OCI-LY3 (cell line): ENCODE data around the gene NMBR.

Experiments
- CTCF ChIP-seq: fragments of 200-600, 300-600 bp; sonication (generic); IDR thresholded peaks from 2 replicates; pipeline ENCODE4 v1.5.1; 2014; ENCODE audit warnings: antibody characterized with exemption, low read length, low read depth
- EZH2phosphoT487 ChIP-seq: fragments of 200-600 bp; shearing (Covaris generic); IDR thresholded peaks from 2 replicates; pipeline ENCODE4 v1.6.1; 2018; ENCODE audit warnings: antibody characterized with exemption, mixed run types, low read depth

- TF ChIP-seq CTCF: no peak
- TF ChIP-seq EZH2phosphoT487: no peak
Observed at GRCh38 chr6:142118328-142118727, 28.6 kb downstream of the NMBR start.
